Uterus (tissue), 4 donors: ENCODE data around the gene LACTB. TPM values are rescaled to one million over a fixed set of nuclear protein-coding genes. Genes with fewer than 3 reads are reported as not detected.

Experiments
- DNase-seq, 2 donors: peaks; one replicate each; pipeline ENCODE4 v3.0.0-alpha.2; 2019 to 2020
- H3K27ac ChIP-seq, 2 donors: fragments of 200-600 bp; sonication (generic); 1 replicate in 1 of 2; 2 replicates in 1 of 2; pipeline ENCODE4 v1.5.1; 2016 to 2018
- H3K27me3 ChIP-seq, 2 donors: fragments of 200-600 bp; sonication (generic); one replicate each; pipeline ENCODE4 v1.5.1; 2018 to 2019; ENCODE audit warnings: control low read depth in 1 of 2
- H3K36me3 ChIP-seq, 2 donors: fragments of 200-600 bp; sonication (generic); one replicate each; pipeline ENCODE4 v1.5.1; 2019; ENCODE audit warnings: control low read depth in 1 of 2
- H3K4me1 ChIP-seq, 2 donors: fragments of 200-600 bp; sonication (generic); one replicate each; pipeline ENCODE4 v1.5.1; 2018 to 2019; ENCODE audit warnings: control low read depth in 1 of 2
- H3K4me3 ChIP-seq, 2 donors: fragments of 200-600 bp; sonication (generic); 1 replicate in 1 of 2; 2 replicates in 1 of 2; pipeline ENCODE4 v1.5.1; 2018 to 2019; ENCODE audit warnings: mild to moderate bottlenecking in 1 of 2
- H3K9me3 ChIP-seq, 2 donors: fragments of 200-600 bp; sonication (generic); one replicate each; pipeline ENCODE4 v1.5.1; 2019; ENCODE audit warnings: control low read depth in 1 of 2
- CTCF ChIP-seq, 4 experiments: fragments of 200-600 bp in 2 of 4; fragments of 450-650 bp in 2 of 4; sonication (generic) in 2 of 4; IDR thresholded peaks; one replicate each; pipeline ENCODE4 v1.5.1; 2016 to 2019; ENCODE audit warnings: antibody characterized with exemption in 4 of 4, mild to moderate bottlenecking in 2 of 4, moderate library complexity in 1 of 4
- POLR2A ChIP-seq, 2 donors: fragments of 450-650 bp; IDR thresholded peaks; one replicate each; pipeline ENCODE4 v1.6.1; 2016; ENCODE audit warnings: antibody characterized with exemption in 2 of 2, mild to moderate bottlenecking in 1 of 2, moderate library complexity in 1 of 2
- intact Hi-C: fragments of 100-400 bp; cut with DNase I; formaldehyde crosslinking; loops from one replicate; pipeline ENCODE4 v1.15.1; 2023; ENCODE audit warnings: low total_unique reads
- total RNA-seq, 4 donors: library from RNA; depleted of rRNA in 3 of 4; stranded (reverse); fragments of >200 nt in 3 of 4; gene quantifications; one replicate each; pipeline versions ENCODE4 v1.1.0 to v1.2.4, GENCODE V29; 2014 to 2023
- donor health status: DM: yes; HTN: yes; CAD: no.

Gene LACTB
- total RNA-seq, 4 donors from 2014 or later = 7.9 to 13.6 (median 9.6) TPM

GRCh38 chr15:63084806-63085205 is 36.9 kb upstream of the LACTB start:
- no peaks in the 10 kb centered on the region for H3K36me3 ChIP-seq
- no peaks in the 10 kb centered on the region for H3K9me3 ChIP-seq
- H3K27me3 ChIP-seq = no peaks in the 10 kb centered on the region
- TF ChIP-seq CTCF (IDR thresholded peaks at IDR 0.05) = no peak
- no peak for TF ChIP-seq POLR2A (IDR thresholded peaks at IDR 0.05)
- H3K4me3 ChIP-seq = no peak overlapping the region
- no peak for DNase-seq
- intact Hi-C loops = no loop called here
- H3K4me1 ChIP-seq = peaks cover 0 to 5% of the 10 kb centered on the region in 2 donors
- H3K27ac ChIP-seq = no peak overlapping the region

DNA sequence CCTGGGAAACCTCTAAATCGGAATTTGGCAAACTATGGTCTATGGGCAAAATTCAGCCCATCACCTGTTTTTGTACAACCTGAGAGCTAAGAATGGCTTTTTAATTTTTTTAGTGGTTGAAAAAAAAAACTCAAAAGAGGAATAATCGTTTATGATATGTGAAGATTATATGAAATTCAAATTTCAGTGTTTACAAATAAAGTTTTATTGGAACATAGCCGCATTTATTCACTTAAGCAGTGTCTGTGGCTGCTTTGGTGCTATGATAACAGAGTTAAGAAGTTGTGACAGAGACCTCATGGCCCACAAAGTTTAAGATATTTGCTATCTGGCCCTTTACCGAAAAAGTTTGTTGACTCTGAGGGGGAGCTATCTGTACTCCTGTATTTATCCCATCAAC is 36.4 kb upstream of the LACTB start:
- no peak for TF ChIP-seq CTCF (IDR thresholded peaks at IDR 0.05)
- no peak for TF ChIP-seq POLR2A (IDR thresholded peaks at IDR 0.05)

DNA sequence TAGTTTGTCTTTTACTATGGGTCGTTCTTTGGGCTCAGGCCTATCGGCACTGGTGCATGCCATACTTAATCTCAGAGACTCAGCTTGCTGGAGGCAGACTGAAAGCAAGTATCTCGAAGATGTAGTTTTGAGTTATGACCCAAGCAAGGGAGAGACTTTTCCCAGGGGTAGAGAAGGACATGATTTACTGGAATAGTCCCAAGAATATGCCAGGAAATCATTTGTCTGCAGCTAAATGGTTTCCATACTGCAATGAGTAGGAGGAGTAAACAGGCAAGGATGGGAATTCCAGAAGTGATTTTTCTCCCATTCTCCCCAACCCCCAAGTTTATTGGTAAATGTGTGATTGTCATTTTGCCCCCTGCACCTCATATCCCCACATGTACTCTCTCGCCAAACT is 35.4 kb upstream of the LACTB start:
- Histone ChIP-seq H3K4me3 (no peak overlapping the region), H3K36me3 (no peaks in the 10 kb centered on the region), H3K27ac (peak overlapping the region; percentile 10 to 60), H3K27me3 (no peaks in the 10 kb centered on the region), H3K4me1 (peaks cover 0 to 5% of the 10 kb centered on the region in 2 donors), H3K9me3 (no peaks in the 10 kb centered on the region)
- TF ChIP-seq POLR2A (IDR thresholded peaks at IDR 0.05) (no peak), CTCF (IDR thresholded peaks at IDR 0.05) (no peak)
- intact Hi-C loops = no loop called here
- no peak for DNase-seq

More for the DNA sequence above, 36.4 kb upstream of the LACTB start:
- Histone ChIP-seq H3K4me1 (peaks cover 0 to 5% of the 10 kb centered on the region in 2 donors), H3K27ac (peak overlapping the region in 1 of 2 donors; percentile 10), H3K27me3 (no peaks in the 10 kb centered on the region), H3K4me3 (no peak overlapping the region), H3K9me3 (no peaks in the 10 kb centered on the region), H3K36me3 (no peaks in the 10 kb centered on the region)
- intact Hi-C loops = no loop called here
- no peak for DNase-seq

GRCh38 chr15:63086947-63087346 is 34.7 kb upstream of the LACTB start:
- H3K27me3 ChIP-seq = no peaks in the 10 kb centered on the region
- H3K4me1 ChIP-seq = peaks cover 0 to 5% of the 10 kb centered on the region in 2 donors
- intact Hi-C loops = no loop called here
- no peak for TF ChIP-seq POLR2A (IDR thresholded peaks at IDR 0.05)
- TF ChIP-seq CTCF (IDR thresholded peaks at IDR 0.05) = no peak
- no peaks in the 10 kb centered on the region for H3K9me3 ChIP-seq
- no peak overlapping the region for H3K4me3 ChIP-seq
- H3K27ac ChIP-seq = peak overlapping the region; percentile 10 to 60
- no peak for DNase-seq
- H3K36me3 ChIP-seq = no peaks in the 10 kb centered on the region

DNA sequence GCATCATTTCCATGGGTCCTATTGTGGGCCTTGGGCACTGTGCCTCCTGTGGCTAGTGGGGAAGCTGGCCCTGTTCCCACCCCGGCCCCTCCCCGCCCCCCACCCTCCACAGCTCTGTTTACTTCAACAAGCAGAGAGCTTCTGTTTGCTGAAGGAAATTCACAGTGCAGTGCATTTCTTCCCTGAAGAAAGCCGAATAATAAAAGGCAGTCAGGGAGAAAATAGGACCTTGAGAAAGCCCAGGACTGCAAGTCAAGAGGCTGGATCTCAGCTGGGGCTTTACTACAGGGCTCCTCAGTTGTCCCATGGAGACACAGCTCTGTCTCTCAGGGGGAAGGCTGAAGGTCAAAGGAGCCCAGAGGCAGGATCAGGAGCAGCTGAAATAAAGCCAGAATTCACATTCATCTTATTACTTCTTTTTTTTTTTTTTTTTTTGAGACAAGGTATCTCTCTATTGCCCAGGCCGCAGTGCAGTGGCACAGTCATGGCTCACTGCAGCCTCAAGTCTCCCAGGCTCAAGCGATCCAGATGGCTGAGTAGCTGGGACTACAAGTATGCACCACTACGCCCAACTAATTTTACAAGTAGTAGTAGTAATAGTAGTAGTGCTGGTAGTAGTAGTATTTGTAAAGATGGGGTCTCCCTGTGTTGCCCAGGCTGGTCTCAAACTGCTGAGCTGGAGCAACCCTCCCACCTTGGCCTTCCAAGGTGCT is 33.0 kb upstream of the LACTB start:
- Histone ChIP-seq H3K4me3 (no peak overlapping the region), H3K36me3 (no peaks in the 10 kb centered on the region), H3K4me1 (no peaks in the 10 kb centered on the region), H3K27me3 (no peaks in the 10 kb centered on the region), H3K9me3 (no peaks in the 10 kb centered on the region), H3K27ac (peak overlapping the region; percentile 78 to 80)
- intact Hi-C loops = no loop called here
- TF ChIP-seq POLR2A (IDR thresholded peaks at IDR 0.05) (no peak), CTCF (IDR thresholded peaks at IDR 0.05) (no peak)
- no peak for DNase-seq
